GM19240 (cell line): ENCODE results near the gene DIMT1.

Source experiments
- DNase-seq: peaks from one replicate; pipeline ENCODE4 v3.0.0; 2011; ENCODE audit warnings: low spot score; ENCODE audit not compliant: insufficient read length

Gene DIMT1

DNA sequence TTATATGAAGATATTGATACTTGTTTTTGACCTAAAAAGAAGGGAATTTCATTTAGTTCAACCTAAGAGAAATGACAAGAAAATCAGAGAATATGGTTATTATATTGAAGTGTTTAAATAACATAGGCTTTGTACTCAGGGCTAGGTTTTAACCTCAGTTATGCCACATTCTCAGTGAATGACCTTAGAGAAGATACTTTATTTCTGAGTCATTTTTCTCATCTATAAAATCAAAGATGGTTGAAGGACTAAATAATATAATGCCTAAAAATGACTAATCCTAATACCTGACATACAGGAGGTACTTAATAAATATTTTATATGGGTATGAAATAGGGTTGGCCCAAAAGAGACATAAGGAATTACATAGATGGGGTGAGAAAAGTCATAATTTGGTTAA, 32.3 kb downstream of the DIMT1 start:
- no peak for DNase-seq

DNA sequence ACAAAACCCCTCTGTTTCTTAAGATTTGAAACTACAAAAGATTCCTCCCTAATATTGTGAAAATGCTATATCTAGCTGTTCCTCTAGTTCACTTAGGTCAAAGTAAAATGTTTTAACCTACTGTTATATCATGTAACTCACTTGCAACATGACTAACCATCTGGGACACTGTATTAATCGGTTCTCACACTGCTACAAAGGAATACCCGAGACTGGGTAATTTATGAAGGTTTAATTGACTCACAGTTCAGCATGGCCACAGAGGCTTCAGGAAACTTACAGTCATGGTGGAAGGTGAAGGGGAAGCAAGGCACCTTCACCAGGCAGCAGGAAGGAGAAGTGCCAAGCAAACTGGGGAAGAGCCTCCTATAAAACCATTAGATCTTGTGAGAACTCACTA, 34.7 kb downstream of the DIMT1 start:
- DNase-seq = no peak

DNA sequence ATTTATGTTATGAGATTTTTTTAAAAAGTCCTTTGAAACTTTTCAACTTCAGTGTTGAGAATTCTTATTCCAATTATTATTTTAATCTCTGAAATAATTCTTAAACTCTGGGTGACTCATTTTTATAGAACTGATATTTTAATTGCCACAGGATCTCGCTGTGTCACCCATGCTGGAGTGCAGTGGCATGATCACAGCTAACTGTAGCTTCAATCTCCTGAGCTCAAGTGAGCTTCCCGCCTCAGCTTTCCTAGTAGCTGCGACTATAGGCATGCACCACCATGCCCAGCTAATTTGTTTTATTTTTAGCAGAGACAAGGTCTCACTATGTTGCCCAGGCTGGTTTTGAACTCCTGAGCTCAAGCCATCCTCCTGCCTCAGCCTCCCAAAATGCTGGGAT, 41.0 kb downstream of the DIMT1 start:
- DNase-seq = no peak

- no peak for DNase-seq
Observed at GRCh38 chr5:62354028-62354874, 49.5 kb downstream of the DIMT1 start.

- DNase-seq = no peak
Observed at GRCh38 chr5:62348723-62349481, 54.8 kb downstream of the DIMT1 start.

- DNase-seq = no peak
Observed at GRCh38 chr5:62347928-62348327, 55.8 kb downstream of the DIMT1 start.

DNA sequence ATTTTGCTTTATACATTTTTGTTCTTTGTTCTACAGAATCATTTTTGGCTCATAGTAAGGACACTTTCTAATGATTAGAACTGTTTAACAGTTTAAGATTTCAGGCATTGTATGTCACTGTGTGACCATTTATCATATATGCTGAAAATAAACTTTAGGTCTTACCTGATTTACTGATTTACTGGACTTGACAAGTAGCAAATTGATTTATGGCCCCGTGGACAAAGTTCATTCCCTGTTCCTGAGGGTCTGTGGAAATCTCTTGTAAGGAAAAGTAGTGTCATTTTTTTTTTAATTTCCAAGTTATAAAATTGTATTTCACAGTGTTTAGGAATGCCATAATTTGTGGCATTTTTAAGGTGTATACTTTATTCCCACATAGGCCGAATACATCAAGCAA, 57.0 kb downstream of the DIMT1 start:
- DNase-seq = no peak

DNA sequence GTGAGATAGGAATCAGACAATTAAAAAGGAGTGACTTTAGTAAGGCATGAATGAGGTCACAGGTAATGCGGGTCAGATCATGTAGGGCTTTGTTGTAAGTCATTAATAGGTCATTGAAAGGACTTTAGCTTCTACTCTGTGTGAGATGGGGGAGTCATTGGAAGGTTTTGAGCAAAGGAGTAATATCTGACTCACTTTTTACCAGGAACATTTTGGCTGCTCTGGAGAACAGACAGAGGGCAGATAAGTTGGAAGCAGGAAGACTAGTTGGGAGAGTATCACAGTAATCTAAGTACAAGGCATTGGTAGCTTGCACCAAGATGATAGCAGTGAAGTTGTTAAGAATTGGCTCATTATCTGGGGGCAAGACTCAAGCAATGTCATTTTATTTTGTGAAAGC, 60.3 kb downstream of the DIMT1 start:
- DNase-seq = no peak

GRCh38 chr5:62342476-62342837, 61.2 kb downstream of the DIMT1 start:
- DNase-seq = no peak

DNA sequence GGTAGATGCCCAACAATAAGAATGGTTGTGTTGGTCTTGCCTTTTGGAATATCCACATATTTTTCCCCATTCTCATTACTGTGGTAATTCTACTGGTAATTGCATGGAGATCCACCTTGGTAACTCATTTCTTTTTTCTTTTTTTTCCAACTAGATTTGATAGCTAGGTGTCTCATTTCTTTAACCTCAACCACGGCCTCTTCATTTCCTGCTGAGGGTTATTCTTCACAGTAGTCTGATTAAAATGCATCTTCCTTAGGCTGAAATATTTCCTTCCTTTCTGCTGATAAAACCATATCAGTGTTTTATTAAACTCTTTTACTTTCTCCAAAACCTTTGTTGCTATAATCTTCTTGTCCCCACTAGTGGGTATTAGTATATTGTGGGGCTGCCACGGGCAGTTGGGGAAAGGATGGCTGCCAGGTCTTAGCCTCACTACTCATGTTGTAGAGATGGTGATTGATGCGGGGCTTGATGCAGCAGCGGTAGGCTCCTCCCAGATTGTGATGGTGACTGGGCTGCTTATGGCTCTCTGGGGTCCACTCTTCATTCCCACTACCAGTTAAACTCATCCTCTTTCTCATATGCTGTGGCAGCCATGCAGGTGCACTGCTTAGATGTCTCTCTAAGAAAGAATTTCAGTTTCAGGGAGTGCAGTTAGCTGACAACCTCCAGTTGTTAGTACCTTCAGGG, 61.8 kb downstream of the DIMT1 start:
- DNase-seq = no peak

GRCh38 chr5:62340979-62341378, 62.7 kb downstream of the DIMT1 start:
- DNase-seq = no peak

- DNase-seq = no peak
Observed at GRCh38 chr5:62340392-62340791, 63.3 kb downstream of the DIMT1 start.
